Peyer's patch (tissue), 4 donors: Measurements from ENCODE around the gene MIA3. TPM values are rescaled to one million over a fixed set of nuclear protein-coding genes. Genes with fewer than 3 reads are reported as not detected.

Source experiments
- DNase-seq, 3 donors: peaks; one replicate each; pipeline ENCODE4 v3.0.0-alpha.2; 2017 to 2019
- H3K27ac ChIP-seq, 4 donors: fragments of 200-600 bp; sonication (generic); one replicate each; pipeline ENCODE4 v1.5.1; 2016 to 2019
- H3K27me3 ChIP-seq, 2 donors: fragments of 200-600 bp; sonication (generic); one replicate each; pipeline ENCODE4 v1.5.1; 2019
- H3K36me3 ChIP-seq, 3 donors: fragments of 200-600 bp; sonication (generic); one replicate each; pipeline ENCODE4 v1.5.1; 2016 to 2019
- H3K4me1 ChIP-seq, 4 donors: fragments of 200-600 bp; sonication (generic); one replicate each; pipeline ENCODE4 v1.5.1; 2016 to 2019
- H3K4me3 ChIP-seq, 4 donors: fragments of 200-600 bp; sonication (generic); 1 replicate in 3 of 4; 2 replicates in 1 of 4; pipeline ENCODE4 v1.5.1; 2016 to 2019; ENCODE audit warnings: mild to moderate bottlenecking in 1 of 4
- H3K9me3 ChIP-seq, 4 donors: fragments of 200-600 bp; sonication (generic); one replicate each; pipeline ENCODE4 v1.5.1; 2016 to 2019; ENCODE audit warnings: mild to moderate bottlenecking in 1 of 4
- POLR2A ChIP-seq, 2 donors: fragments of 450-650 bp; IDR thresholded peaks; one replicate each; pipeline ENCODE4 v1.5.1; 2017; ENCODE audit warnings: antibody characterized with exemption in 2 of 2, mild to moderate bottlenecking in 2 of 2, moderate library complexity in 2 of 2
- total RNA-seq, 4 donors: library from RNA; depleted of rRNA; stranded (reverse); fragments of >200 nt; gene quantifications; one replicate each; pipeline ENCODE4 v1.1.0, GENCODE V29; 2016
- TF ChIP-seq, protein P1 (sequence below), 6 experiments: fragments of 450-650 bp in 4 of 6; fragments of 200-600 bp in 2 of 6; sonication (generic) in 1 of 6; IDR thresholded peaks; one replicate each; pipeline ENCODE4 v1.5.1; 2017 to 2019; ENCODE audit warnings: antibody characterized with exemption in 6 of 6, mild to moderate bottlenecking in 3 of 6, moderate library complexity in 1 of 6

Gene MIA3
- total RNA-seq, 4 donors from 2014 or later = 53.1 to 133 (median 75.0) TPM

GRCh38 chr1:222613627-222614026, 4.3 kb upstream of the MIA3 start:
- H3K27me3 ChIP-seq = no peaks in the 10 kb centered on the region
- peaks cover 0 to 4% (median 0%) of the 10 kb centered on the region in 4 donors for H3K4me1 ChIP-seq
- H3K4me3 ChIP-seq = no peak overlapping the region
- H3K27ac ChIP-seq = no peak overlapping the region
- no peaks in the 10 kb centered on the region for H3K36me3 ChIP-seq
- TF ChIP-seq POLR2A (IDR thresholded peaks at IDR 0.05) = no peak
- TF ChIP-seq, protein P1, sequence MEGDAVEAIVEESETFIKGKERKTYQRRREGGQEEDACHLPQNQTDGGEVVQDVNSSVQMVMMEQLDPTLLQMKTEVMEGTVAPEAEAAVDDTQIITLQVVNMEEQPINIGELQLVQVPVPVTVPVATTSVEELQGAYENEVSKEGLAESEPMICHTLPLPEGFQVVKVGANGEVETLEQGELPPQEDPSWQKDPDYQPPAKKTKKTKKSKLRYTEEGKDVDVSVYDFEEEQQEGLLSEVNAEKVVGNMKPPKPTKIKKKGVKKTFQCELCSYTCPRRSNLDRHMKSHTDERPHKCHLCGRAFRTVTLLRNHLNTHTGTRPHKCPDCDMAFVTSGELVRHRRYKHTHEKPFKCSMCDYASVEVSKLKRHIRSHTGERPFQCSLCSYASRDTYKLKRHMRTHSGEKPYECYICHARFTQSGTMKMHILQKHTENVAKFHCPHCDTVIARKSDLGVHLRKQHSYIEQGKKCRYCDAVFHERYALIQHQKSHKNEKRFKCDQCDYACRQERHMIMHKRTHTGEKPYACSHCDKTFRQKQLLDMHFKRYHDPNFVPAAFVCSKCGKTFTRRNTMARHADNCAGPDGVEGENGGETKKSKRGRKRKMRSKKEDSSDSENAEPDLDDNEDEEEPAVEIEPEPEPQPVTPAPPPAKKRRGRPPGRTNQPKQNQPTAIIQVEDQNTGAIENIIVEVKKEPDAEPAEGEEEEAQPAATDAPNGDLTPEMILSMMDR (IDR thresholded peaks at IDR 0.05) = no peak
- H3K9me3 ChIP-seq = no peaks in the 10 kb centered on the region
- no peak for DNase-seq

GRCh38 chr1:222616525-222616924, 1.4 kb upstream of the MIA3 start:
- H3K27ac ChIP-seq = no peak overlapping the region
- H3K4me1 ChIP-seq = peaks cover 0 to 15% (median 2%) of the 10 kb centered on the region in 4 donors
- H3K36me3 ChIP-seq = peaks cover 0 to 3% (median 0%) of the 10 kb centered on the region in 3 donors
- no peaks in the 10 kb centered on the region for H3K9me3 ChIP-seq
- H3K27me3 ChIP-seq = no peaks in the 10 kb centered on the region
- no peak for TF ChIP-seq POLR2A (IDR thresholded peaks at IDR 0.05)
- TF ChIP-seq, protein P1 (IDR thresholded peaks at IDR 0.05) = no peak
- no peak for DNase-seq
- H3K4me3 ChIP-seq = no peak overlapping the region

- H3K9me3 ChIP-seq = no peaks in the 10 kb centered on the region
- H3K4me1 ChIP-seq = peaks cover 0 to 15% (median 2%) of the 10 kb centered on the region in 4 donors
- peak in 1 of 2 donors; percentile 35 for TF ChIP-seq POLR2A (IDR thresholded peaks at IDR 0.05)
- TF ChIP-seq, protein P1 (IDR thresholded peaks at IDR 0.05) = no peak
- H3K36me3 ChIP-seq = peaks cover 0 to 5% (median 0%) of the 10 kb centered on the region in 3 donors
- peak overlapping the region; percentile 82 to 99 (median 96) for H3K4me3 ChIP-seq
- no peaks in the 10 kb centered on the region for H3K27me3 ChIP-seq
- peak; percentile 92 to 97 (median 93) for DNase-seq
- peak overlapping the region; percentile 56 to 81 (median 71) for H3K27ac ChIP-seq
Observed at GRCh38 chr1:222617367-222617951, 438 bp upstream of the MIA3 start.

GRCh38 chr1:222618880-222619596, 1.1 kb downstream of the MIA3 start:
- Histone ChIP-seq H3K9me3 (no peaks in the 10 kb centered on the region), H3K27ac (peak overlapping the region in 3 of 4 donors; percentile 81 to 91 (median 91)), H3K4me1 (peaks cover 0 to 15% (median 2%) of the 10 kb centered on the region in 4 donors), H3K4me3 (peak overlapping the region; percentile 82 to 99 (median 96)), H3K36me3 (peaks cover 0 to 11% (median 0%) of the 10 kb centered on the region in 3 donors), H3K27me3 (no peaks in the 10 kb centered on the region)
- peak in 2 of 3 donors; percentile 32 to 51 for DNase-seq
- TF ChIP-seq, protein P1 (IDR thresholded peaks at IDR 0.05) = no peak
- TF ChIP-seq POLR2A (IDR thresholded peaks at IDR 0.05) = no peak

- Histone ChIP-seq H3K36me3 (peaks cover 0 to 25% (median 0%) of the 10 kb centered on the region in 3 donors), H3K4me3 (no peak overlapping the region), H3K27ac (no peak overlapping the region), H3K9me3 (no peaks in the 10 kb centered on the region), H3K27me3 (no peaks in the 10 kb centered on the region), H3K4me1 (peaks cover 0 to 15% (median 2%) of the 10 kb centered on the region in 4 donors)
- no peak for DNase-seq
- TF ChIP-seq POLR2A (IDR thresholded peaks at IDR 0.05) = no peak
- TF ChIP-seq, protein P1 (IDR thresholded peaks at IDR 0.05) = no peak
Observed at GRCh38 chr1:222620566-222620965, 2.7 kb downstream of the MIA3 start.
